ENCODE measurements around the gene IQCK.

- TF ChIP-seq MYC (IDR thresholded peaks at IDR 0.05; ENCODE audit: low read depth, low read length) (no peak), POLR2AphosphoS5 (IDR thresholded peaks at IDR 0.05; ENCODE audit: insufficient read depth, low read depth, low read length) (no peak), CTCF (IDR thresholded peaks at IDR 0.05; ENCODE audit: extremely low read depth in 1 of 2, insufficient read depth in 1 of 2, low read depth in 1 of 2, low read length in 2 of 2) (no peak), JUN (IDR thresholded peaks at IDR 0.05; ENCODE audit: borderline replicate concordance, insufficient read depth, insufficient read length, low read depth) (no peak), FOS (IDR thresholded peaks at IDR 0.05; ENCODE audit: borderline replicate concordance, insufficient read depth, low read length) (no peak), POLR2A (IDR thresholded peaks at IDR 0.05; ENCODE audit: low read depth, low read length) (no peak), EZH2 (IDR thresholded peaks at IDR 0.05; ENCODE audit: borderline replicate concordance, low read depth, low read length, severe bottlenecking) (no peak)
Observed at GRCh38 chr16:19783363-19784182, 65.5 kb downstream of the IQCK start.

Measured in endothelial cell of umbilical vein (primary cell).